GM04503 (cell line): ENCODE results near the gene SRM.
"Not testable (repeated sequence)": the region's sequence is repeated elsewhere in the genome, so short reads cannot be mapped to it uniquely, and the experiment has no call there.

ENCODE experiments used
- DNase-seq: peaks from one replicate; pipeline ENCODE4 v3.0.0-alpha.2; 2012; ENCODE audit warnings: low read depth

The SRM gene

DNA sequence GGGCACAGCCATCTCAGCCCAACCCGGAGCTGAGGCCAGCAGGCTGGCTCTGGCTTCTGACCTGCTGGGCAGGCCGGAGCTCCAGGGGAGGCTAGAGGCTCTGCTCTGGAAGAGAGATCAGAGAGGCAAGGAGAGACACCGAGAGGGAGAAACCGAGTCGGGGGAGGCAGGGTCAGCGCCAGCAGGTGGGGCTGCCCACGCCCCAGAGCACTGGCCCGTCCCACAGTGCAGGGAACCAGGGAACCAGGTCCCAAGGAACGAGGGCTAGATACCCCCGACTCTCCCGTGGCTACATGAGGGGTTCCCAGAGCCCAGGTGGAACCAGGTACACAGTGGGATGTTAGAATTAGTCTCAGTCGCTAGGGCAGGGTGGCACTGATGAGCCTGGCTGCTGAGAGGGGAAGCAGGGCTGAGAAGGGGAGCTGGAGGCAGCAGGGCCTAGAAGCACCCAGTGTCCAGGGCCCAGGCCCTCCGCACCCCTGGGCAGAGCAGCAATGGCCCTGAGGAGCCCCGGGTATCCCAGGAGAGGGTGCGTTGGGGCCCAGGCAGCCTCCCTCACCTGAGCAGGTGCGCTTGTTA, 14.9 kb downstream of the SRM start:
- no peak for DNase-seq

DNA sequence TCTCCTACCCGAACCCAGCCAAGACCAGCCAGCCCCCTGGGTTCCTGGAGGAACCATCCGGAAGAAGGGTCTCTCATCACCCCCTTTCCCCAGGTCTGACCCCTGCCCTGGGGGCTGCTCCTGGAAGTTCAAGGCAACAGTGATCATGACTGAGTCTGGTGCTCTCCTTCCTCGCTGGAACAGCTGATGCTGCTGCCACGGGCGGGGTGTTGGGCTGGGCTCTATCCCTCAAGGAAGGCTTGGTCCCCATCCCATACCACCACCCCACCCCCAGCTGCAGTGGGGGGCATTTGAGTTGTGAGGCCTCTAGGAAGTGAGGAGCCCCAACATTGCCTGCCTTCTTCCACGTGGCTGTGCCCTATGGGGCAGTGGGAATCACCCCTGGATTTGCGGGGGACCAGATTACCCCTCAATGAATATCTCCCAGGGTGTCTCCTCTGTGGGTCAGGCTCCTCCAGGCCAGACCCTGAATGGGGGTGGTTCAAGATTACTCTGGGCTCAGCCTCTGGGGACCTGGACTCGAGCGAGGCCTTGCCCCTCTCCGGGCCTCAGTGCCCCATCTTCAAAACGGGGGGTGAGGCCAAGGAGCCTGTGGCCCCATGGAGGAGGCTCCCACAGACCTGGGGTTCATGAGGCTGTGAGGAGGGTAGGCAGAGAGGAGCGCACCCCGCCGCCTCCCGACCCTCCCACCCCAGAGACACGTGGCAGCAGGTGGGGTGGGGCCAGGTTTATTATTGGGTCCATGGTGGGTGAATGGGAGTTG, 15.6 kb downstream of the SRM start:
- DNase-seq: no peak

GRCh38 chr1:11042995-11043874, 16.6 kb downstream of the SRM start:
- no peak for DNase-seq

- no peak for DNase-seq
Measured at GRCh38 chr1:11042065-11042464, 17.8 kb downstream of the SRM start.

GRCh38 chr1:11041048-11041447, 18.8 kb downstream of the SRM start:
- DNase-seq: no peak

DNA sequence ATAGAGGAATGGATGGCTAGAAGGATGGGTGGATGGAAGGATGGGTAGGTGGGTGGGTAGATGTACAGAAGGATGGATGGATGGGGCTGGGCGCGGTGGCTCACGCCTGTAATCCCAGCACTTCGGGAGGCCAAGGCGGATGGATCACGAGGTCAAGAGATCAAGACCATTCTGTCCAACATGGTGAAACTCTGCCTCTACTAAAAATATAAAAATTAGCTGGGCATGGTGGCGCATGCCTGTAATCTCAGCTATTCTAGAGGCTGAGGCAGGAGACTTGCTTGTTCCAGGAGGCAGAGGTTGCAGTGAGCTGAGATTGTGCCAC, 19.8 kb downstream of the SRM start:
- not testable (repeated sequence) for DNase-seq

GRCh38 chr1:11039351-11040104, 20.3 kb downstream of the SRM start:
- no peak for DNase-seq

GRCh38 chr1:11037740-11038182, 22.1 kb downstream of the SRM start:
- peak; percentile 28 for DNase-seq

GRCh38 chr1:11037019-11037739, 22.6 kb downstream of the SRM start:
- not testable (repeated sequence) for DNase-seq

DNA sequence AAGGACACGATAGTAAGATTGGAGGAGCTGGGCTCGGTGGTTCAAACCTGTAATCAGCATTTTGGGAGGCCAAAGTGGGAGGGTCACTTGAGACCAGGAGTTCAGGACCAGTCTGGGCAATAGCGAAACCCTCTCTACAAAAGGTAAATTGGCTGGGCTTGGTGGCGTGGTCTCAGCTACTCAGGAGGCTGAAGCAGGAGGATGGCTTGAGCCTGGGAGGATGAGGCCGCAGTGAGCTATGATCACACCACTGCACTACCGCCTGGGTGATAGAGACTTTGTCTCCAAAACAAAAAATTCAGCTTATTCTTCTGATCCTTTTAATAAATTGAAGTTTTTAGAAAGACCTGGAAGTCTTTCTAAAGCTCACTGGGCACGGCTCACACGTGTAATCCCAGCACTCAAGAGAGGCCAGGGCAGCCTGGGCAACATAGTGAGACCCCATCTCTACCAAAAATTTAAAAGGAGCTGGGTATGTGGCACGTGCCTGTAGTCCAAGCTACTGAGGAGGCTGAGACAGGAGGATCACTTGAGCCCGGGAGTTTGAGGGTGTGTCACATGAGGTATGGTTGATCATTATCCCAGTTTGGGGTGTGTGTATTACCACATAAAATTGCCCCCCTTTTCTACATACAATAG, 28.1 kb downstream of the SRM start:
- DNase-seq: no peak

- no peak for DNase-seq
Measured at GRCh38 chr1:11030865-11031264, 29.0 kb downstream of the SRM start.

- DNase-seq: no peak
Measured at GRCh38 chr1:11028018-11028417, 31.8 kb downstream of the SRM start.

- no peak for DNase-seq
Measured at GRCh38 chr1:11027316-11027715, 32.5 kb downstream of the SRM start.

DNA sequence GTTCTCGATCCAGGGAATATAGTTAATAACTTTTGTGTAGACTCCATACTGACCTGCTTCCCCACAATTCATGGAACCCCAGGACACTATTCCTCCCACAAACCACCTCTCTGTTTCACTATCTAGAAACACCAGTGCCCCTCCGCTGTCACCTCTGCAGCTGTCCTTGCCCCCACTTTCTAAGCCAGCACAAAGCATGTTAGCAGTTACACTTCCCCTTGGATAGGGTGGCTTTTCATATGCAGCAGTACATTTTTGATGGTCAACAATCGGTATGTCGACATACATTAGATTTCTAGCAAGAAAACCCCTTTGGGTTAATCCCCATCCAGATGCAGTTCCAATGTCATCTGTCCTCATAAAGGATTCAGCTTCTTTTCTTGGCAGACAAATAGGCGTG, 32.9 kb downstream of the SRM start:
- no peak for DNase-seq

GRCh38 chr1:11026052-11026451, 33.8 kb downstream of the SRM start:
- no peak for DNase-seq

DNA sequence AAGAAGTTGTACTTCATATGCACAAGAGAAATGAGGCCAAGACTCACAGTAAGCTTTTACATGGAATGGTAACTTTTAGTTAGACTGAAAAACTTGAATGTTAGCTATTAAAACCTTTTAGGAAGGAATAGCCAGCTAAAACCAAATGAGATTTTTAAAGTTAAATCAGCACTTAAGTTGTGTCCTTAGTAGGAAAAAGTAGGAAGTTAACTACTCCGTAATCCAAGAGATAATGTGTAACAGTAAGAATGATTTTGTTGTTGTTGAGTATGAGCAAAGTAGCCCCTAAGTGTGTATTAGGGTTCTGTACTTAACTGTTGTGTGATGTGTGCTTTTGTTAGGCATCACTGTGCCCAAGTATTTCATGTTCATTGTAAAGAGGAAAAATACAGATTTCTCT, 34.2 kb downstream of the SRM start:
- no peak for DNase-seq

GRCh38 chr1:11024874-11025203, 35.0 kb downstream of the SRM start:
- no peak for DNase-seq

DNA sequence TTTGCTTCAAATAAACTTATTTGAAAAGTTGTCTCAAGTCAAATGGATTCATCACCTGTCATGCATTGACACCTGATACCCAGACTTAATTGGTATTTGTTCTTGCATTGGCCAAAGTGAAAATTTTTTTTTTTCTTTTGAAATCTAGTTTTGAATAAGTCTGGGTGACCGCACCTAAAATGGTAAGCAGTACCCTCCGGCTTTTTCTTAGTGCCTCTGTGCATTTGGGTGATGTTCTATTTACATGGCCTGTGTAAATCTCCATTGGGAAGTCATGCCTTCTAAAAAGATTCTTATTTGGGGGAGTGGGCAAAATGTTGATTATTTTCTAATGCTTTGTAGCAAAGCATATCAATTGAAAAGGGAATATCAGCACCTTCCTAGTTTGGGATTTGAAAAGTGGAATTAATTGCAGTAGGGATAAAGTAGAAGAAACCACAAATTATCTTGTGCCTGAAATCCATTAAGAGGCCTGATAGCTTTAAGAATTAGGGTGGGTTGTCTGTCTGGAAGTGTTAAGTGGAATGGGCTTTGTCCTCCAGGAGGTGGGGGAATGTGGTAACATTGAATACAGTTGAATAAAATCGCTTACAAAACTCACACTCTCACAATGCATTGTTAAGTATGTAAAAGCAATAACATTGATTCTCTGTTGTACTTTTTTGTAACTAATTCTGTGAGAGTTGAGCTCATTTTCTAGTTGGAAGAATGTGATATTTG, 35.5 kb downstream of the SRM start:
- no peak for DNase-seq

DNA sequence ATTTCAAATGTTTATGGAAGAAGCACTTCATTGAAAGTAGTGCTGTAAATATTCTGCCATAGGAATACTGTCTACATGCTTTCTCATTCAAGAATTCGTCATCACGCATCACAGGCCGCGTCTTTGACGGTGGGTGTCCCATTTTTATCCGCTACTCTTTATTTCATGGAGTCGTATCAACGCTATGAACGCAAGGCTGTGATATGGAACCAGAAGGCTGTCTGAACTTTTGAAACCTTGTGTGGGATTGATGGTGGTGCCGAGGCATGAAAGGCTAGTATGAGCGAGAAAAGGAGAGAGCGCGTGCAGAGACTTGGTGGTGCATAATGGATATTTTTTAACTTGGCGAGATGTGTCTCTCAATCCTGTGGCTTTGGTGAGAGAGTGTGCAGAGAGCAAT, 36.6 kb downstream of the SRM start:
- no peak for DNase-seq

DNA sequence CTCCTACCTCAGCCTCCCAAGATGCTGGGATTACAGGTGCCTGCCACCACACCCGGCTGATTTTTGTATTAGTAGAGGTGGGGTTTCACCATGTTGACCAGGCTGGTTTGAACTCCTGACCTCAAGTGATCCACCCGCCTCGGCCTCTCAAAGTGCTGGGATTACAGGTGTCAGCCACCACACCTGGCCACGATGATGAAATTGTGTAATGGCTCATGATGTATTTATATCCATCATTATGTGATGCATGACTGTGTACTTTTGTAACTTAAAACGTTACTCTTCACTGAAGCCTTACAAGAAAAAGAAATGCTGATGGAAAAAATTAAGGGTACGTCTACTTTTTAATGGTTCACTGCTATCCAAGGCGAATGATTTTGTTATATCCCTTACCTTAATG, 39.8 kb downstream of the SRM start:
- no peak for DNase-seq

DNA sequence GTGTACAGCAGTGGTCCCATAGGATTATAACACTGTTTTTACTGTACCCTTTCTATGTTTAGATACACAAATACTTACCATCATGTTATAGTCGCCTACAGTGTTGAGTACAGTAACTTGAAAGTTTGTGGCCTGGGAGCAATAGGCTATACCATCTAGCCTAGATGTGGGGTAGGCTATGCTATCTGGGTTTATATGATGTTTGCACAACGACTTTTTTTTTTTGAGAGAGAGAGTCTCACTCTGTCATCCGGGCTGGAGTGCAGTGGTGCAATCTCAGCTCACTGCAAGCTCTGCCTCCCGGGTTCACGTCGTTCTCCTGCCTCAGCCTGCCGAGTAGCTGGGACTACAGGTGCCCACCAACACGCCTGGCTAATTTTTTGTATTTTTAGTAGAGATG, 40.5 kb downstream of the SRM start:
- not testable (repeated sequence) for DNase-seq
